Activated CD8-positive, alpha-beta memory T cell treated with anti-CD3 and anti-CD28 coated beads for 4 hours (primary cell): ENCODE results near the gene STK32C.
A peak's percentile ranks its signal among the peaks of the same experiment; 100 is the strongest.
"Not testable (repeated sequence)": the region's sequence is repeated elsewhere in the genome, so short reads cannot be mapped to it uniquely, and the experiment has no call there.

ENCODE experiments used
- DNase-seq, 2 donors: peaks; one replicate each; pipeline ENCODE4 v3.0.0-alpha.2; 2020; ENCODE audit warnings: low read depth in 2 of 2

STK32C gene

GRCh38 chr10:132337854-132338253 lies 30.1 kb upstream of the STK32C start:
- DNase-seq = not testable (repeated sequence)

DNA sequence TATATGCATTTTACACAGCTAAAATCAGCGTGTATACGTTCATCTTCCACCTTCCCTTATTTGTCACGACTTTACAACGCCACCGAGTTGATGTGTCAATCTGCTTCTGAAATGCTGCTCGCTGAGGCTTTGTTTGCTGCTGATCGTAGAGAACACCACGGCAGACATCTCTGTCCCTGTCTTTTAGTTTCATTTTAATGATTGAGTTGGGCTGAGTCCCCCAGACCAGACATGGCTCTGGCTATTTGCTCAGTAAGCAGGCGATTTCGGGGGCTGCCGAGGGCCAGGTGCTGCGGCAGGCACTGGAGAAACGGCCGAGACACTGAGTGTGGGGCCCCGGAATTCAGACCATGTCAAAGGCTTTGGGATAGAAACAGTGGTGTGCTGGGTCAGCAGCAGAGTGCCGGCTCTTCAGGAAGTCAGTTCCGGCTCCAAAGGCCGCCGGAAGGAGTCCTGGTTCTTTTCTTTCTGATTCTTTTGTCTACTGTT lies 29.2 kb upstream of the STK32C start:
- DNase-seq = no peak

GRCh38 chr10:132336064-132336746 lies 28.5 kb upstream of the STK32C start:
- no peak for DNase-seq

- peak in 1 of 2 donors; percentile 13 for DNase-seq
These were observed 27.7 kb upstream of the STK32C start for GRCh38 chr10:132335189-132336063.

GRCh38 chr10:132334631-132335188 lies 27.0 kb upstream of the STK32C start:
- DNase-seq = no peak

GRCh38 chr10:132333386-132333785 lies 25.6 kb upstream of the STK32C start:
- DNase-seq = no peak

GRCh38 chr10:132332433-132332754 lies 24.6 kb upstream of the STK32C start:
- no peak for DNase-seq

- DNase-seq = peak; percentile 99 to 100
These were observed 24.1 kb upstream of the STK32C start, which contains the start of gene LRRC27 for GRCh38 chr10:132331601-132332432. TSS of gene LRRC27 (plus strand) at chr10:132332193. CDS start at chr10:132333525, 1,332 bp downstream.

DNA sequence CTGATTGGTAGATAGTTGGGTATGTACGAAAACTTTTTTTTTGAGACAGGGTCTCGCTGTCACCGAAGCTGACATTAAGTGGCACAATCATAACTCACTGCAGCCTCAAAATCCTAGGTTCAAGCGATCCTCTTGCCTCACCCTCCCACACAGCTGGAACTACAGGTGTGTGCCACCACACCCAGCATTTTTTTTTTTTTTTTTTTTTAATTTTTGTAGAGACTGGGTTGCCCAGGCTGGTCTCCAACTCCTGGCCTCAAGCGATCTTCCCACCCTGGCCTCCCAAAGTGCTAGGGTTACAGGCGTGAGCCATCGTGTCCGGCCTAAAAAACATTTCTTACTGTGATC lies 22.7 kb upstream of the STK32C start:
- DNase-seq = no peak

DNA sequence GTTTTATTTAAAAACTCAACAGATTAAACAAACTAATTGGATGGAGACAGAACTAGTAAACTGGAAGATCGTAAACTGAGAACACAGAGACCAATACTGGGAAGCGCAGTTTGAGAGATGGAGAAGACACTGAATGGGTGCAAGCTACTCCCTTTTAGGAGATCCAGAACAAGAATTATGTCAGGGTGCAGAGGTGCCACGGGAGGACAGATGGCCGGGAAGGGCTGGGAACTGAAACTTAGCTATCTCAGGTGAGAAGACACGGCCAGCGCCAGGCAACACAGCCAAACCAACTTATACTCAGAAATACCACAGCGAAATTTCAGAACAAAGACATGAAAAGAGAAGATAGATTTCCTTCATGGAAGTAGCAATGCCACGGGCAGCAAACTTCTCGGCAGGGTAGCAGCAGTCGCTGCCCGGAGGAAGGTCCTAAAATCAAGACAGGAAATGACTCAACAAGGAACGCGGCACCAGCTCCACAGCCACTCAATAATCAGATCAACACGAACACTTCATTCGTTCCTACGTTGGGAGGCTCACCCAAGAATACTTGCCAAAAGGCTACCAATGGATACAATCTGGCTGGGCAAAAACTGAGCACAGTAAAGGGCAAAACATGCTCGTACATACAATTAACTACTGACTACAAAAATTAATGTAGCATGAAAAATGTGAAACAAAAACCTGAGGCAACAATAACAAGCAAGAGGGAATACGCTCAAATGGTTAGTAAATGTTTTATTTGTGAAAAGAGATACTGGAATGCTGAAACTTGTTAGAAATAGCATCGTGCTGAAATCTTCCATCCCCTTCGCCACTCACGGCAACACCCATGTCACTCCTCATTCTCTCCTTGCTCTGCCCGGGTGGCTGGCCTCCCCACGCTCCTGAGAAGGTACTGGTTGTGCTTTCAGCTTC lies 22.1 kb upstream of the STK32C start:
- DNase-seq = no peak

GRCh38 chr10:132328738-132329137 lies 21.0 kb upstream of the STK32C start:
- DNase-seq = no peak

- DNase-seq = no peak
These were observed 20.4 kb upstream of the STK32C start for GRCh38 chr10:132328106-132328505.

DNA sequence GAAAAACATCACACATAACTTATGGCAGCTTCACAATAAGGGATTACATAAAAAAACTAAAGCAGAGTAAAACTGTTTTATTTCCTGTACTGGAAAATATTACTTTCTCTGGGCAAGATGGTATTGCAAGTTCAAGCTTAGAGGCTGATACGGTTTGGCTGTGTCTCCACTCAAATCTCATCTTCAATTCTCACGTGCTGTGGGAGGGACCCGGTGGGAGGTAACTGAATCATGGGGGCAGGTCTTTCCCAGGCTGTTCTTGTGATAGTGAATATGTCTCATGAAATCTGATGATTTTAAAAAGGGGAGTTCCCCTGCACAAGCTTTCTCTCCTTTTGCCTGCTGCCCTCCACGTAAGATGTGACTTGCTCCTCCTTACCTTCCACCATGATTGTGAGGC lies 19.2 kb upstream of the STK32C start:
- DNase-seq = no peak

DNA sequence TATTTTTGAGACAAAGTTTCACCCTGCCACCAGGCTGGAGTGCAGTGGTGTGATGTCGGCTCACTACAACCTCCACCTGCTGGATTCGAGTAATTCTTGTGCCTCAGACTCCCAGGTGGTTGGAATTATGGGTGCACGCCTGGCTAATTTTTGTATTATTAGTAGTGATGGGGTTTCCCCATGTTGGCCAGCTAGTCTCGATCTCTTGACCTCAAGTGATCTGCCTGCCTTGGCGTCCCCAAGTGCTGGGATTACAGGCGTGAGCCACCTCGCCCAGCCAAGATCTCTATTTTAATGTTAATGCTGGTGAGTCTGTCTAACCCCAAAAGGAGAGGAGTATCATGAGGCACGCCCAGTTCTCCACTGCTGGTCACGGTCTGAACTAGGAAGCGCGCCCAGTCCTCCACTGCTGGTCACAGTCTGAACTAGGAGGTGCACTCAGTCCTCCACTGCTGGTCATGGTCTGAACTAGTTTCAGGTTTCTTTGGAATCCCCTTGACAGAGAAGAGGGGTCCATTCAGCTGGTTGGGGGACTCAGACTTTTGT lies 18.7 kb upstream of the STK32C start:
- DNase-seq = no peak

- DNase-seq = no peak
These were observed 16.4 kb upstream of the STK32C start for GRCh38 chr10:132324186-132324585.

DNA sequence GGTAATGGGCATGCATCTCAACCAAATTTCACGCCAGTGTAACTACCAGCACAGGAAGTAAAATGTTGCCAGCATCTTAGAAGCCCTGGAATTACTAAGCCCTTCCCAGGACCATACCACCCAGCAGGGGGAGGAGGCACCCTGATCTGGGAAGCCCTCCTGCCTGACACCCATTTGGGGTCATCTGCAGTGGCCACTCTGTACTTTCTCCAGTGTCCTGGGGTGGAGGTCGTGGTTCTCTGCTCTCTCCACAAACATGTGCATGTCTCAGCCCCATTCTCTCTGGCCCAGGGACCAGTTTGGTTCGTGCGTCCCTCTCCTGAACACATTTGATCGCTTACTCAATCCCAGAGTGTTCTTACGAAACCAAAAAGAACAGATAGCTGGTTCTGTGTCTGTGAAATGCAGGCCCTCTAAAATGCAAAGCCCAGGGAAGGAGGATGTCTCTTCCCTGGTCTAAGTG lies 14.9 kb upstream of the STK32C start:
- no peak for DNase-seq

- DNase-seq = no peak
These were observed 14.0 kb upstream of the STK32C start for GRCh38 chr10:132321726-132322125.

GRCh38 chr10:132320654-132321469 lies 13.1 kb upstream of the STK32C start:
- DNase-seq = no peak

DNA sequence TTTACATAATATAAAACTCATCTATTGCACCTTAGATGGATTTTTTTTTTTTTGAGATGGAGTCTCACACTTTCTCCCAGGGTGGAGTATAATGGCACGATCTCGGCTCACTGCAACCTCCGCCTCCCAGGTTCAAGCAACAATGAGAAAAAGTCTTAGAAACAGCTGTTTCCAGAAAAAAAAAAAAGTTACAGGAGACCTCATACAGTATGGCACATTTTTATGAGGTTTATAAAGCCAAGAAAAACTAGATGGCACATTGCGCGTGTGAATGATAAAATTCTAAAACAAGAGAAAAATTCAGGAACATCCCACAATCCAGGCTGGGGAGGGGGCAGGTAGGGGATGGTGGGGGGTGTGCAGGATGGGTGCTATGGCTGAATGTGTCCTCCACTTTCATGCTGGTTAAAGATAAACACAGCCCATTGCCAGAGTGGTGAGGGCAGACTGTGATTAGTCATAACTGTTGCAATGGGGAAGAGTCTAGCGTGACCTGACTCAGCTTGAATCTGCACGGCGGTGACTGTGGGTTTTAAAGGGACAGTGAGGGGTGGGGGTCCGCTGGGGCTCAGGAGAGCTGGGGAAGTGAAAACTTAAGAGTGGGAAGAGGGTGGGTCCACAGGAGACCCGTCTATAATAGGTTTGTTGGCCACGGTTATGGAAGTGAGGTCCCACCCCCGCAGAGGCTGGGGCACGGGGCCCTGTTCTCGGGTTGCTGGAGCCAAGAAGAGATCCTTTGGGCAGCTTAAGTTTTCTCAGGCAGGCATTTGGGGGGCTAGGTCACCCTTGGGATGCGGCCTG lies 12.3 kb upstream of the STK32C start:
- DNase-seq = no peak
